Retinal pigment epithelial cell (primary cell): ENCODE results near the gene SERTAD1.
"Not testable (repeated sequence)": the region's sequence is repeated elsewhere in the genome, so short reads cannot be mapped to it uniquely, and the experiment has no call there.

Experiments
- DNase-seq: peaks from one replicate; pipeline ENCODE4 v3.0.0-alpha.2; 2010; ENCODE audit warnings: low read depth
- H3K4me3 ChIP-seq: 2 replicates; pipeline ENCODE4 v1.5.1; 2011; ENCODE audit warnings: mild to moderate bottlenecking, low read length, control low read depth, moderate library complexity
- CTCF ChIP-seq: conservative IDR thresholded peaks from 2 replicates; pipeline ENCODE4 v1.5.1; 2011; ENCODE audit warnings: low read depth, low read length, control low read depth, inconsistent platforms

SERTAD1 gene

DNA sequence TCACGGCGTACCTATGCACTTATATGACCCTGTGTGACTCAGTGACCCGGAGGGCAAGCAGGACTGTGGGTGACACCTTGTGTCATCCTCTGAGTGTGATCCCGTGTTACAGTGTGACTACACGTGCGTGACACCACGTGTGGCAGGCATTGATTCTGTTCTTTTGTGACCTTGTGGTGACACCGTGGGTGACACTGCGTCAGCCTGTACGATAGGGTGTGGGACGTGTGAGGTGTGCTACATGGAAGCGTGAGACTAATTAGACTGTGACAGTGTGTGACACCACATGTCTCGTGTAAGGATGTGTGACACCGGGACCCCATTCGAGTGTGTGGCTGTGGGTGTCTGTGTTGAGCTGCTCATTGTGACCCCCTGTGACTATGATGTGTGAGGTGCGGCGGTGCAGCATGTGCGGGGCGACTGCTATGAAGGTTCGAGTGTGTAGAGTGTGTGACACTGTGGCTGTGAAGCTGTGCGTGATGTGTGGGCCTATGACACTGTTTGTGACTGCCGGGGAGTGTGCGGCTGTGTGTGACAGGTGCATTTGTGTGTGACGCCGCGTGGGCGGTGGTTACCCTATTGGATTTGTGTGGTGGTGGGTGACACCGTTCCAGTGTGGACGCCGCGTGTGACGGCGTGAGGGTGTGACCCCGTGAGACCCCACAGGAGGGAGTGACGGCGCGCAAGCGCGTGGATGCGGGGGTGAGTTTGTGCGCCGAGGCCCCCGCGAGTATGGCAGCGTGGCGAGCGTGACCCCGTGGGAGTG, 40.6 kb upstream of the SERTAD1 start:
- TF ChIP-seq CTCF: no peak
- no peak for DNase-seq
- H3K4me3 ChIP-seq: peak overlapping the region; percentile 54

DNA sequence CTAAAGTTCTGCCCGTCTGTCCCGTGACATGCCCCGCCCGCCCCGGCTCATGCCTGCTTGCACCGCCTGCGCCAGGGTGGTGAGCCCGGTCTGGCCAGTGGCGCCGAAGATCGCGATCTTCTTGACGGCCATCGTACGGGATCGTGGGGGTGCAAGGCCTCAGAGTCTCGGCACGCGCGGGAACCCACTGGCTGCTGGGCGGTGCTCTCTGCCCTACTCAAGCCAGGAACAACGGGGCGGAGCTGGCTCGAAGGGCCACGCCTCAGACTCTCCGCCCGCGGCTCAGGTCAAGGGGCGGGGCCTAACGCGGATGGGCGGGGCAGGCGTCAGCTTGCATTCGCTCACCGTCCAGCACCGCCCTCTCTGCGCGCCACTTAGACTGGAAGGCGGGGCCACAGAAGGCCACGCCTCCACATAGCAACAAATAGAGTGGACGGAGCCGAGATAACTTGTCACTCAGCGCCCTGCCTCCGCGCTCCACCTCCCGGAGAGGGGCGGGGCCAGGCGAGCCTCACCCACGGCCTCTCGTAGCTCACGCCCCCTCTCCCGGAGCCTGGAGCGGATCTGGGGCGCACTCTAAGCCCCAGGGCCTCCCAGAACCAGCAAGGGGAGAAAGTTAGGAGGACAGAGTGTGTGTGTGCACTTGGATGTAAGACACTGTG, 39.9 kb upstream of the SERTAD1 start, which contains the start of gene BLVRB:
Gene BLVRB, minus strand, starts transcription at position 189 of the 662 bp plus-strand sequence. Its CDS starts 57 bp downstream, at position 132.
- DNase-seq: peak; percentile 95
- H3K4me3 ChIP-seq: peak within 1 kb of the TSS; percentile 69
- no peak for TF ChIP-seq CTCF

- no peak for TF ChIP-seq CTCF
- DNase-seq: no peak
- H3K4me3 ChIP-seq: peak overlapping the region; percentile 69
Observed at GRCh38 chr19:40465025-40465556, 39.3 kb upstream of the SERTAD1 start.

GRCh38 chr19:40464059-40465024, 38.5 kb upstream of the SERTAD1 start:
- peak overlapping the region; percentile 69 for H3K4me3 ChIP-seq
- peak; percentile 89 for TF ChIP-seq CTCF
- peak; percentile 61 for DNase-seq

DNA sequence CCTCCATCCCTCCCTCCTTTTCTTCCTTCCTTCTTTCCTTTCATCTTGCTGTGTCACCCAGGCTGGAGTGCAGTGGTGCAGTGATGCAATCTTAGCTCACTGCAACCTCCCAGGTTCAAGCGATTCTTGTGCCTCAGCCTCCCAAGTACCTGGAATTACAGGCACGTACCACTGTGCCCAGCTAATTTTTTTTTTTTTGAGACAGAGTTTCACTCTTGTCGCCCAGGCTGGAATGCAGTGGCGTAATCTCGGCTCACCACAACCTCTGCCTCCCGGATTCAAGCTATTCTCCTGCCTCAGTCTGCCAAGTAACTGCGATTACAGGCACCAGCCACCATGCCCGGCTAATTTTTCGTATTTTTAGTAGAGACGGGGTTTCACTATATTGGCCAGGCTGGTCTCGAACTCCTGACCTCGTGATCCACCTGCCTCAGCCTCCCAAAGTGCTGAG, 37.8 kb upstream of the SERTAD1 start:
- DNase-seq, H3K4me3 ChIP-seq: not testable (repeated sequence)

- no peak for TF ChIP-seq CTCF
- no peak for DNase-seq
- H3K4me3 ChIP-seq: no peak overlapping the region
Observed at GRCh38 chr19:40461669-40462221, 36.0 kb upstream of the SERTAD1 start.
